Cardiac septum (tissue), 1 donor: Measurements from ENCODE around the gene TMPRSS6. TPM values are rescaled to one million over a fixed set of nuclear protein-coding genes. Genes with fewer than 3 reads are reported as not detected.

Experiments
- DNase-seq: peaks from one replicate; pipeline ENCODE4 v3.0.0-alpha.2; 2020; ENCODE audit warnings: low spot score
- intact Hi-C: fragments of 100-400 bp; cut with DNase I; formaldehyde crosslinking; loops from one replicate; pipeline ENCODE4 v1.14.0; 2022
- total RNA-seq: library from RNA; stranded (reverse); fragmentation: NEBNext Ultra II Directional; extraction: Animal tissue kit (Norgen Biotek cat#: 25700); gene quantifications from one replicate; pipeline ENCODE4 v1.2.1, GENCODE V29; 2021
- donor health status: DM: no; HTN: no; CAD: no.

TMPRSS6 gene
- total RNA-seq, 1 donor from 2014 or later = not detected

DNA sequence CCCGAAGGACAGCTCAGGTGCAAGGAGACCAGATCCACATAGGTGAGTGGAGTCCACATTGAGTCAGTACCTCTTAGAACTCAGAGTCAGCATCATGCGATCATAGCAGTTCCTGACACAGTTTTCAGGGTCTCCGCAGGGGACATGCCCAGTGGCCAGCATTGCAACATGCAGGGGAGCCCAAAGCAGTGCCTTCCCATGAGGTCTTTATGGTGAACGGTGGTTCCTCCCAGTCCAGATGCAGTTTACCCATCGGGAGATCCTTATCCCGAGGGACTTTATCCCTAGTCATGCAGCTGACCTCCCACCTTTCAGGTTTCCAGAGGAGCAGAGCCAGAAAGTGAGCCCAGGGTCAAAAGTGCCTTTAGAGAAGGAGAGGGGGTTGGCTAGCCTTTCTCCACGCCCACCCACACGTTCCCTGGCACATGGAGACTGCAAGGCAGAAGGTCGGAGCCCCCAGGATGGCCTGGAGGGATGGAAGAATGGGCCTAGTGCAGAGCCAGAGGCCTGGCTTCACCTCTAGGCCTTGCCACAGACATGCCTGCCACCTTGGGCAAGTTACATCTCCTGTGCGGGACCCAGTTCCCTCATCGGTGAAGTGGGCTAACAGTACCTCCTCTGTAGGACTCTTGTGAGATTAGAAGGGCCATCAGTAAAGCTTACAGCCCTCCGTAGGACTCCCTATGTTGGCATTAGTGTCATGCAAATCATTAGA, 51.6 kb downstream of the TMPRSS6 start:
- intact Hi-C loops = no loop called here
- no peak for DNase-seq

DNA sequence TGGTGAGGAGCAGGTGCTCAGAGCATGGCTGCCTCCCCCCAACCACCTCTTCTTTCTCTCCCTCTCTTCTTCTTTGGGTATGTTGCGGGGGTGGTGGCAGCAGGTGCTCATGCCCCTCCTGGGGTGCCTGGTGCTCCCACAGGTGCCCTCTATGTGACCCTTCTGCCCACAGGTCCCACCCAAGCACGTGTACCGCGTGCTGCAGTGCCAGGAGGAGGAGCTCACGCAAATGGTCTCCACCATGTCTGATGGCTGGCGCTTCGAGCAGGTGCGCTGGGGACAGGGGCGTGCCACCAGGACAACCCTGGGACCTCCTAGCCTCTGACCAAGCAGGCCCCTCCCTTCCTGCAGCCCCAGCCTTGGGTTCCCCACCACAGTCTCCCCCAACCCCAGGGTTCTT, 52.3 kb downstream of the TMPRSS6 start:
- no peak for DNase-seq
- intact Hi-C loops = no loop called here

GRCh38 chr22:37056246-37056645, 53.3 kb downstream of the TMPRSS6 start:
- DNase-seq = no peak
- intact Hi-C loops = no loop called here

GRCh38 chr22:37054600-37055365, 54.7 kb downstream of the TMPRSS6 start:
- intact Hi-C loops = no loop called here
- DNase-seq = no peak

DNA sequence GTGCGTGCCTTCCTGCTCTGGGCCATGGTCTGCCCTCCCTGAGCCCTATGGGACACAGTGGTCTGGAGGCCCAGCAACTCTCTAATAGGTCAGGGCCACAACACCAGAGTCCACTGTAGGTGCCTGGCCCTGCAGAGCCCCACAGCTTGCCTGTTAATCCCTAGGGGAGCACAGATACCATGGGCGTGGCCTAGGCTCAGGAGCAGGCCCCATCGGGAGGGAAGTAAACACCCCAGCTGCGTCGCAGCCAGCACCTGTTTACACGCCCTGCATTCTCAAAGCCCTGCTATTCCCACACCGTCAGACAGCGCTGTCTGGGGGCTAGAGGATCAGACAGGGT, 55.5 kb downstream of the TMPRSS6 start:
- intact Hi-C loops = no loop called here
- no peak for DNase-seq

DNA sequence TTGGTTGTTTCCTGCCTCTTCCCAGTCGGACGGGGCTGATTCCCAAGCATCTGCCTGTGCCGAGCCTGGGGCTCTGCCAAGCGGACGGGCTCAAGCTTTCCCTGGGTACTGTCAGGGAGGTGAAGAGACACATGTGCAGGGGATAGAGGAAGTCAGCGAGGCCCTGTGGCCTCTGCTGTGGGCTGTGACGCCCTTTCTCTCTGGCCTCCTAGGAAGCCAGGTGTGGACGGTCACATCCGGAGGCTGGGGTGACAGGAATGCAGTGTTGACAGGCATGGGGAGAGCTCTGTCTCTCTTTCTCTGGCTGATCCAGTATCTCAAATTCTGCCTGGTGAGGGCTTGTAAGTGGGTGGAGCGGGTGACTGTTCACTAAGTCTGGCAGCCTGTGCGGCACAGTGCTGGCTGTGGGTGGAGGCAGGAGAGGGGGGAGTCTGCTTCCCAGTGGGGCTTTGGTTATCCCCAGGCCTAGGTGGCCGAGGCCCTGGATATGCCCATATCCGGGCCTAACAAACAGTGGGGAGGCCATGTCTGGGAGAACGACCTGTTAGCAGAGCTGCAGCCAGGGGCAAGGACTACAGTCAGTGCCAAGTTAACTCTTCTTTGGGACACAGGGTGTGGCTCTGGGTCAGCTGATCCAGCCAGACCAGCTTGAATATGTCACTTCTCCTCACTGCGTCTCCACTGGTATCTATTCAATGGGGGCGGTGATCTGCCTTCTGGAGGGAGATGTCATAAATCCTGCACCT, 56.0 kb downstream of the TMPRSS6 start:
- intact Hi-C loops = no loop called here
- no peak for DNase-seq

GRCh38 chr22:37052386-37053309, 56.9 kb downstream of the TMPRSS6 start:
- no peak for DNase-seq
- intact Hi-C loops = no loop called here

DNA sequence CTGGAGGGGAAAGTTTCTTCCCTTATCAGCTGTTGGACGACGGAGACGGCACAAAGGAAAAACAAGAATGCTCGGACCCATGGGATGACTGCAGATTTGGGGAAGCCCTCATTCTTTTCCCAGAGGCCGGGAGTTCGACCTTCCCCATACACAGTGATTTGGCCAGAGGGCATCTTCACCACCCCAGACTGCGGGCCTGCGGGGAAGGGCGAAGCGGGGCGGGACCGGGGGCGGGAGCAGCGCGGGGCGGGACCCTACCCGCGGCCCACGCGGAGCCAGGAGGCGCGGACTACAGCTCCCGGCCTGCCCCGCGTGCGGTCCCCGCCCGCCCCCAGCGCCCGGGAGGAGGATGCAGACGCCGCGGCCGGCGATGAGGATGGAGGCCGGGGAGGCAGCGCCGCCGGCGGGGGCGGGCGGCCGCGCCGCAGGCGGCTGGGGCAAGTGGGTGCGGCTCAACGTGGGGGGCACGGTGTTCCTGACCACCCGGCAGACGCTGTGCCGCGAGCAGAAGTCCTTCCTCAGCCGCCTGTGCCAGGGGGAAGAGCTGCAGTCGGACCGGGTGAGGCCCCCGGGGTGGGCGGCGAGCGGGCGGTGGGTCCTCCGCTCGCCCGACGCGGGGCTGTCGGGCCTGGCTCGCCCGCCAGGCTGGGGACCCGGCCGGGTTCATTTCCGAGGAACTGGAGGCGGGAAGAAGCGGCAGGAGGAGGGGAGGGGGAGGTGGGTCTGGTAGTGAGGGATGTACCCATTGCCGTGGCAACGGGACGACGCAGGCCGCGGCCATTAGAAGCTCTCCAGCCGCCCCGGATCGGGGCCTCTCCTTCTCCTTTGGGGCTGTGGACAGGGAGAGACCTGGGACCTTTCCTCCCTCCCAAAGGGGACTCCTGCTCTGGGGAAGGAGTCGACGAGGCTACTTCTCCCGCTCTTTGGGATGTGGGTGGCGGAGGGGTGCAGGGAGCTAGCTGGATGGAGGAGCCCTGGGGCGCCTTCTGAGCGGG, 57.8 kb downstream of the TMPRSS6 start, which contains the start of gene KCTD17:
TSS of gene KCTD17 (plus strand) at position 352 of the 995 bp plus-strand sequence. CDS start at position 371, 19 bp downstream.
- intact Hi-C loops = no loop called here
- peak; percentile 82 for DNase-seq

GRCh38 chr22:37050913-37051312, 58.6 kb downstream of the TMPRSS6 start:
- no peak for DNase-seq
- intact Hi-C loops = no loop called here

DNA sequence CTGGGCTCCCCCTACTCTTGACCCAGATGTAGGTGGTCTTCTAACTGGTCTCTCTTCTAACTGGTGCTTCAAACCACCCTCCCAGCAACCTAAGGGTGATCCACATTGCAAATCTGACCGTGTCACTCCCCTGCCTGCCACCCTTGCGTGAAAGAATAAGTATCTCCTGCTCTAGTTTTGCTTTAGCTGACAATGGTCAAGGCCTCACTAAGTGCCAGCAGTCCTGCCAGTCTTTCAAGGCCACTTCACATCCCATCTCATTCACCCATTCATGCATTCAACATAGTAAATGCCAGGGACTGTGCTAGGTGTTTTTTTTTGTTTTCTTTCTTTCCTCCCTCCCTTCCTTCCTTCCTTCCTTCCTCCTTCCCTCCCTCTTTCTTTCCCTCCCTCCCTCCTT, 60.3 kb downstream of the TMPRSS6 start:
- intact Hi-C loops = no loop called here
- DNase-seq = no peak

- no peak for DNase-seq
- intact Hi-C loops = no loop called here
Observed at GRCh38 chr22:37048133-37048532, 61.4 kb downstream of the TMPRSS6 start.

GRCh38 chr22:37047006-37047405, 62.5 kb downstream of the TMPRSS6 start:
- intact Hi-C loops = no loop called here
- no peak for DNase-seq

DNA sequence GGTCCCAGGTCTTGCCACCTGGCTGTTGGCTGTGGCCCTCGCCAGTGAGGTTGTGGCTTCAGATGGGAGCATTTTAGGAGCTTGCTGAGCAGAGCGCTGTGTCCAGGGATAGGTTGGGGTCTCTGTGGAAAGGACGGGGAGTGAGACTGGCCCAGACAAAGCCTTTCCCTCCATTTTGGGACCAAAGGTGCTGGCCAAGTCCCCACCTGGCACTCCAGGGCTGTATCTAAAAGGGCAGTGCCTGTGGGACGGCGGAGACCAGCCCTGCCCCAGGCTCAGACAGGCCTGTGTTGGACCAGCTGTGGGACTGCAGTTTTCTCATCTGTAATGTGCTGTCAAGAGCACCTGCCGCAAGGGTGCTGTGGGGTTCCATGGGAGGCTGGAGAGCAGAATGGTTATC, 62.9 kb downstream of the TMPRSS6 start:
- intact Hi-C loops = no loop called here
- no peak for DNase-seq

- no peak for DNase-seq
- intact Hi-C loops = no loop called here
Observed at GRCh38 chr22:37045958-37046357, 63.6 kb downstream of the TMPRSS6 start.

GRCh38 chr22:37044634-37045625, 64.6 kb downstream of the TMPRSS6 start:
- DNase-seq = no peak
- intact Hi-C loops = loop anchor here (5.0 kb wide), 2 partner anchors 173 to 263 kb away; no protein-coding TSS in a partner anchor

DNA sequence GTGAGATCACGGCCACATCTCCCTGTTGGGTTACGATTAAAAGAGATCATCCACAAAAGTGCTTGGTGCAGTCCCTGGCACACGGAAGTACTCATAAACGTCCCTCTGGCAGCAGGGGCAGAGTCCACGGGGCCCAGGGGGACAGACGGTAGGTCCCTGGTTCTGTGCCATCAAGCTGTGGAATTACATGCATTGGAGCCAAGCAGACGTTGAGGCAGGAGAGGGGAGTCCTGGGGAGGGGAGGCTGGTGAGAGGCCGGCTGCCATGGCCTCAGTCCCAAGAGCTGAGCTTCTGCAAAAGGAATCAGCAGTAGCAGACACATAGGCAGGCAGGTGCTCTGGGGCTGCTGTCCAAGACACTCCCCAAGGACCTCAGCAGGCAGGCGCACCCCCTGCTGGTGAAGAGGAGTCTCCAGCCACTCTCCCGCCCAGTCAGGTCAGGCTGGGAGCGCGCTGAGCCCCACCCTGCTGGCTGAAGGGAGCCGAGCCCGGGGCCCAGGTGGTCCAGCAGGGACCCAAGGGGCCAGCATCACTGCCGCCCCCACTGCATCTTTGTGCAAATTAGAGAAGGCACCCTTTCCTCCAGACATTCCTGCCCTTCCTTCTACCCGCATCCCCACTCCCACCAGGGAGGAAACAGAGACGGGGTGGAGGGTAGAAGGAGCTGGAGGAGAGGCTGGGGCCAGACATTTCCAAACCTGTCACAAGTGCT, 65.5 kb downstream of the TMPRSS6 start:
- intact Hi-C loops = loop anchor here (5.0 kb wide), 2 partner anchors 172 to 262 kb away; no protein-coding TSS in a partner anchor
- DNase-seq = peak; percentile 82
